HepG2 (cell line): ENCODE data around the gene PLD3. TPM values are rescaled to one million over a fixed set of nuclear protein-coding genes. Genes with fewer than 3 reads are reported as not detected.

Experiments used
- BRF2 ChIP-seq: sonication (generic); formaldehyde crosslinking; IDR thresholded peaks from 2 replicates; pipeline ENCODE4 v1.8.1; 2022; ENCODE audit warnings: mild to moderate bottlenecking, missing genetic modification reagents
- NCOA2 ChIP-seq: sonication (generic); formaldehyde crosslinking; IDR thresholded peaks from 2 replicates; pipeline ENCODE4 v1.8.0; 2022; ENCODE audit warnings: inconsistent platforms
- RFX5 ChIP-seq: IDR thresholded peaks from 2 replicates; pipeline ENCODE4 v1.6.1; 2011; ENCODE audit warnings: low read depth, low read length, improper control_type of control experiment
- SMC3 ChIP-seq: IDR thresholded peaks from 2 replicates; pipeline ENCODE4 v1.6.1; 2011; ENCODE audit warnings: low read length, improper control_type of control experiment
- YY1 ChIP-seq: IDR thresholded peaks from 2 replicates; pipeline ENCODE4 v1.6.1; 2011; ENCODE audit warnings: low read length, low read depth, moderate library complexity, mild to moderate bottlenecking; ENCODE audit not compliant: insufficient read depth, insufficient replicate concordance
- ZBTB42 ChIP-seq: sonication (generic); formaldehyde crosslinking; IDR thresholded peaks from 2 replicates; pipeline ENCODE4 v1.5.0; 2020; ENCODE audit warnings: mild to moderate bottlenecking, missing genetic modification reagents
- ZKSCAN8 ChIP-seq: IDR thresholded peaks from 2 replicates; pipeline ENCODE4 v1.6.1; 2016; ENCODE audit warnings: borderline replicate concordance, missing genetic modification reagents, missing compliant biosample characterization
- ZNF816 ChIP-seq: sonication (generic); formaldehyde crosslinking; IDR thresholded peaks from 2 replicates; pipeline ENCODE4 v1.8.0; 2022; ENCODE audit warnings: missing genetic modification reagents, mild to moderate bottlenecking, borderline replicate concordance
- polyA plus RNA-seq, 8 experiments: library from polyadenylated mRNA; depleted of rRNA in 3 of 8; stranded (reverse) in 7 of 8; unstranded in 1 of 8; fragments of >200 nt; fragmentation: Illumina TruSeq in 4 of 8; extraction: Trizol in 4 of 8; gene quantifications; 2 replicates each; pipeline versions ENCODE4 v1.2.1 to v1.2.3, GENCODE V29; 2011 to 2016; ENCODE audit warnings: low read depth in 4 of 8, missing spikeins in 1 of 8, mixed read lengths in 1 of 8; ENCODE audit not compliant: insufficient read depth in 1 of 8
- total RNA-seq, 5 experiments: library from RNA; depleted of rRNA; stranded (reverse); fragments of >200 nt; fragmentation: Illumina TruSeq; extraction: Trizol; gene quantifications; 2 replicates each; pipeline ENCODE4 v1.2.3, GENCODE V29; 2016; ENCODE audit warnings: low read depth in 1 of 5
- TF ChIP-seq, protein P1 (sequence below): sonication (generic); formaldehyde crosslinking; IDR thresholded peaks from 2 replicates; pipeline ENCODE4 v1.5.0; 2020; ENCODE audit warnings: mild to moderate bottlenecking, missing genetic modification reagents
- TF ChIP-seq, protein P2 (sequence below): sonication (generic); formaldehyde crosslinking; IDR thresholded peaks from 2 replicates; pipeline ENCODE4 v1.4.0; 2020; ENCODE audit warnings: low read depth, mild to moderate bottlenecking, missing genetic modification reagents

The PLD3 gene
- total and polyA plus RNA-seq, 2 of the 13 experiments (the other 11 are each of a cell fraction or from before 2014, with no cell fraction given) = 45.7 to 164 TPM

GRCh38 chr19:40392894-40393517 is 44.5 kb downstream of the PLD3 start (continued):
- TF ChIP-seq, protein P1, sequence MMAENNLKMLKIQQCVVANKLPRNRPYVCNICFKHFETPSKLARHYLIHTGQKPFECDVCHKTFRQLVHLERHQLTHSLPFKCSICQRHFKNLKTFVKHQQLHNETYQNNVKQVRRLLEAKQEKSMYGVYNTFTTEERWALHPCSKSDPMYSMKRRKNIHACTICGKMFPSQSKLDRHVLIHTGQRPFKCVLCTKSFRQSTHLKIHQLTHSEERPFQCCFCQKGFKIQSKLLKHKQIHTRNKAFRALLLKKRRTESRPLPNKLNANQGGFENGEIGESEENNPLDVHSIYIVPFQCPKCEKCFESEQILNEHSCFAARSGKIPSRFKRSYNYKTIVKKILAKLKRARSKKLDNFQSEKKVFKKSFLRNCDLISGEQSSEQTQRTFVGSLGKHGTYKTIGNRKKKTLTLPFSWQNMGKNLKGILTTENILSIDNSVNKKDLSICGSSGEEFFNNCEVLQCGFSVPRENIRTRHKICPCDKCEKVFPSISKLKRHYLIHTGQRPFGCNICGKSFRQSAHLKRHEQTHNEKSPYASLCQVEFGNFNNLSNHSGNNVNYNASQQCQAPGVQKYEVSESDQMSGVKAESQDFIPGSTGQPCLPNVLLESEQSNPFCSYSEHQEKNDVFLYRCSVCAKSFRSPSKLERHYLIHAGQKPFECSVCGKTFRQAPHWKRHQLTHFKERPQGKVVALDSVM (CRISPR knock-in tag) = peak; percentile 28; the same call in 1 of the 2 replicates
- TF ChIP-seq BRF2 (CRISPR knock-in tag) = no peak
- no peak for TF ChIP-seq ZBTB42 (CRISPR knock-in tag)
- TF ChIP-seq NCOA2 (CRISPR knock-in tag) = no peak
- TF ChIP-seq, protein P2, sequence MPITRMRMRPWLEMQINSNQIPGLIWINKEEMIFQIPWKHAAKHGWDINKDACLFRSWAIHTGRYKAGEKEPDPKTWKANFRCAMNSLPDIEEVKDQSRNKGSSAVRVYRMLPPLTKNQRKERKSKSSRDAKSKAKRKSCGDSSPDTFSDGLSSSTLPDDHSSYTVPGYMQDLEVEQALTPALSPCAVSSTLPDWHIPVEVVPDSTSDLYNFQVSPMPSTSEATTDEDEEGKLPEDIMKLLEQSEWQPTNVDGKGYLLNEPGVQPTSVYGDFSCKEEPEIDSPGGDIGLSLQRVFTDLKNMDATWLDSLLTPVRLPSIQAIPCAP (CRISPR knock-in tag) = no peak
- no peak for TF ChIP-seq ZKSCAN8 (CRISPR knock-in tag)
- no peak for TF ChIP-seq YY1
- no peak for TF ChIP-seq RFX5
- no peak for TF ChIP-seq ZNF816 (CRISPR knock-in tag)
- TF ChIP-seq SMC3 = peak; percentile 27; the same call in 1 of the 2 replicates
